ENCODE results near the gene RNU6-9.
"Not testable (repeated sequence)": the region's sequence is repeated elsewhere in the genome, so short reads cannot be mapped to it uniquely, and the experiment has no call there.

Gene RNU6-9

DNA sequence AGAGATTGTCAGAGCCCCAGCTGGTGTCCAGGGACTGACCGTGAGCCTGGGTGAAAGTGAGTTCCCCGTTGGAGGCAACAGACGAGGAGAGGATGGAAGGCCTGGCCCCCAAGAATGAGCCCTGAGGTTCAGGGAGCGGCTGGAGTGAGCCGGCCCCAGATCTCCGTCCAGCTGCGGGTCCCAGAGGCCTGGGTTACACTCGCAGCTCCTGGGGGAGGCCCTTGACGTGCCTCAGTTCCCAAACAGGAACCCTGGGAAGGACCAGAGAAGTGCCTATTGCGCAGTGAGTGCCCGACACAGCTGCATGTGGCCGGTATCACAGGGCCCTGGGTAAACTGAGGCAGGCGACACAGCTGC lies 42.3 kb upstream of the RNU6-9 start:
- no peak for DNase-seq
- Histone ChIP-seq H3K27me3 (ENCODE audit: insufficient read depth, low read length, poor library complexity) (no peaks in the 10 kb centered on the region), H2AFZ (ENCODE audit: low read depth, low read length) (no peak overlapping the region), H3K9ac (ENCODE audit: low read depth, low read length) (no peak overlapping the region), H3K4me1 (ENCODE audit: insufficient read depth, low read length) (no peaks in the 10 kb centered on the region), H4K20me1 (ENCODE audit: insufficient read depth, low read length) (no peaks in the 10 kb centered on the region), H3K27ac (ENCODE audit: low read length) (no peak overlapping the region), H3K9me3 (ENCODE audit: insufficient read depth, low read length, severe bottlenecking) (no peaks in the 10 kb centered on the region), H3K79me2 (ENCODE audit: insufficient read depth, low read length) (no peaks in the 10 kb centered on the region), H3K4me2 (ENCODE audit: insufficient read depth, low read length) (no peak overlapping the region), H3K36me3 (ENCODE audit: insufficient read depth, low read length) (no peaks in the 10 kb centered on the region), H3K4me3 (ENCODE audit: low read depth in 1 of 2, low read length in 2 of 2) (no peak overlapping the region)
- TF ChIP-seq EZH2 (IDR thresholded peaks at IDR 0.05; ENCODE audit: borderline replicate concordance, low read depth, low read length, severe bottlenecking) (no peak), CTCF (IDR thresholded peaks at IDR 0.05; ENCODE audit: borderline replicate concordance, extremely low read depth, low read length, poor library complexity, severe bottlenecking) (no peak)
- ATAC-seq (ENCODE audit: insufficient read depth, low read depth) = no peak

DNA sequence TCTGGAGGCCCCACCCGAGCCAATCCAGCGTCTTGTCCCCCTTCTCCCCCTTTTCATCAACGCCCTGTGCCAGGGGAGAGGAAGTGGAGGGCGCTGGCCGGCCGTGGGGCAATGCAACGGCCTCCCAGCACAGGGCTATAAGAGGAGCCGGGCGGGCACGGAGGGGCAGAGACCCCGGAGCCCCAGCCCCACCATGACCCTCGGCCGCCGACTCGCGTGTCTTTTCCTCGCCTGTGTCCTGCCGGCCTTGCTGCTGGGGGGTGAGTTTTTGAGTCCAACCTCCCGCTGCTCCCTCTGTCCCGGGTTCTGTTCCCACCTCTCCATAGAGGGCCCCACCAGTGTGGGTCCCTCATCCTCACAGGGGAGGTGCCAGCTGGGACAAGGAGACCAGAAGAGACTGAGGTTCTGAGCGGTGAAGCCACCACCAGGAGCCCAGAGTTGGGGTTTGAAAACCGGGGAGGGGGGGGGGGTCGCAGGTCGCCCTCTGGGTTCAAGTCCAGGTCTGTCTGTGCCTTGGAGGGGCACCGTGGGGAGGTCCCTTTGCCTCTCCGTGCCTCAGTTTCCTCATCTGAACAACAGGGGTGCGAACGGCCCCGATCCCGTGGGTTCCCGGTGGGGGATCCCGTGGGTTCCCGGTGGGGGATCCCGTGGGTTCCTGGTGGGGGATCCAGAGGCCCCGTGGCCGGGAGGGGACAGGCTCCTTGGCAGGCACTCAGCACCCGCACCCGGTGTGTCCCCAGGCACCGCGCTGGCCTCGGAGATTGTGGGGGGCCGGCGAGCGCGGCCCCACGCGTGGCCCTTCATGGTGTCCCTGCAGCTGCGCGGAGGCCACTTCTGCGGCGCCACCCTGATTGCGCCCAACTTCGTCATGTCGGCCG lies 40.9 kb upstream of the RNU6-9 start, which contains the start of gene ELANE:
Gene ELANE, plus strand, starts transcription at position 168 of the 878 bp plus-strand sequence. Its CDS starts 26 bp downstream, at position 194.
- Histone ChIP-seq H2AFZ (ENCODE audit: low read depth, low read length) (no peak within 1 kb of the TSS), H4K20me1 (ENCODE audit: insufficient read depth, low read length) (no peaks in the 10 kb centered on the region), H3K27me3 (ENCODE audit: insufficient read depth, low read length, poor library complexity) (no peaks in the 10 kb centered on the region), H3K9me3 (ENCODE audit: insufficient read depth, low read length, severe bottlenecking) (no peaks in the 10 kb centered on the region), H3K9ac (ENCODE audit: low read depth, low read length) (no peak within 1 kb of the TSS), H3K36me3 (ENCODE audit: insufficient read depth, low read length) (no peaks in the 10 kb centered on the region), H3K27ac (ENCODE audit: low read length) (no peak within 1 kb of the TSS), H3K4me2 (ENCODE audit: insufficient read depth, low read length) (no peak within 1 kb of the TSS), H3K4me3 (ENCODE audit: low read depth in 1 of 2, low read length in 2 of 2) (no peak within 1 kb of the TSS), H3K4me1 (ENCODE audit: insufficient read depth, low read length) (no peaks in the 10 kb centered on the region), H3K79me2 (ENCODE audit: insufficient read depth, low read length) (no peaks in the 10 kb centered on the region)
- TF ChIP-seq CTCF (IDR thresholded peaks at IDR 0.05; ENCODE audit: borderline replicate concordance, extremely low read depth, low read length, poor library complexity, severe bottlenecking) (no peak), EZH2 (IDR thresholded peaks at IDR 0.05; ENCODE audit: borderline replicate concordance, low read depth, low read length, severe bottlenecking) (no peak)
- ATAC-seq (ENCODE audit: insufficient read depth, low read depth) (no peak), DNase-seq (no peak)

- ATAC-seq (ENCODE audit: insufficient read depth, low read depth) = no peak
- no peak for DNase-seq
- Histone ChIP-seq H3K4me1 (ENCODE audit: insufficient read depth, low read length) (no peaks in the 10 kb centered on the region), H3K4me2 (ENCODE audit: insufficient read depth, low read length) (no peak overlapping the region), H3K4me3 (ENCODE audit: low read depth in 1 of 2, low read length in 2 of 2) (no peak overlapping the region), H3K9ac (ENCODE audit: low read depth, low read length) (no peak overlapping the region), H3K27me3 (ENCODE audit: insufficient read depth, low read length, poor library complexity) (no peaks in the 10 kb centered on the region), H4K20me1 (ENCODE audit: insufficient read depth, low read length) (no peaks in the 10 kb centered on the region), H3K27ac (ENCODE audit: low read length) (no peak overlapping the region), H3K79me2 (ENCODE audit: insufficient read depth, low read length) (no peaks in the 10 kb centered on the region), H2AFZ (ENCODE audit: low read depth, low read length) (no peak overlapping the region), H3K9me3 (ENCODE audit: insufficient read depth, low read length, severe bottlenecking) (no peaks in the 10 kb centered on the region), H3K36me3 (ENCODE audit: insufficient read depth, low read length) (no peaks in the 10 kb centered on the region)
- TF ChIP-seq CTCF (IDR thresholded peaks at IDR 0.05; ENCODE audit: borderline replicate concordance, extremely low read depth, low read length, poor library complexity, severe bottlenecking) (no peak), EZH2 (IDR thresholded peaks at IDR 0.05; ENCODE audit: borderline replicate concordance, low read depth, low read length, severe bottlenecking) (no peak)
Observed at GRCh38 chr19:853014-853585, 40.2 kb upstream of the RNU6-9 start.

DNA sequence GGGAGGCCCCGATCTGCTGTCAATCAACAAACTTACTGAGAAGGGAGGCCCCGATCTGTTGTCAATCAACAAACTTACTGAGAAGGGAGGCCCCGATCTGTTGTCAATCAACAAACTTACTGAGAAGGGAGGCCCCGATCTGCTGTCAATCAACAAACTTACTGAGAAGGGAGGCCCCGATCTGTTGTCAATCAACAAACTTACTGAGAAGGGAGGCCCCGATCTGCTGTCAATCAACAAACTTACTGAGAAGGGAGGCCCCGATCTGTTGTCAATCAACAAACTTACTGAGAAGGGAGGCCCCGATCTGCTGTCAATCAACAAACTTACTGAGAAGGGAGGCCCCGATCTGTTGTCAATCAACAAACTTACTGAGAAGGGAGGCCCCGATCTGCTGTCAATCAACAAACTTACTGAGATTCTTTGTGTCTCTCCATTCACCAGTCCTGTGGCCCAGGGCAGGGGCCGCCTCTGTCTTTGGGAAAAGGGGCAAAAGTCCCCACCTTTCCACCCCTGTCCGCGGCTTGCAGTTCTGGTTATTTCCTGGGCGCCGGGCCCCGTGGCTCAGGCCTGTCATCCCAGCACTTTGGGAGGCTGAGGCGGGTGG lies 39.6 kb upstream of the RNU6-9 start:
- ATAC-seq (ENCODE audit: insufficient read depth, low read depth); H4K20me1 ChIP-seq (ENCODE audit: insufficient read depth, low read length); H3K27ac ChIP-seq (ENCODE audit: low read length); H3K9me3 ChIP-seq (ENCODE audit: insufficient read depth, low read length, severe bottlenecking); H3K9ac ChIP-seq (ENCODE audit: low read depth, low read length); H3K4me1 ChIP-seq (ENCODE audit: insufficient read depth, low read length); H3K27me3 ChIP-seq (ENCODE audit: insufficient read depth, low read length, poor library complexity); H3K36me3 ChIP-seq (ENCODE audit: insufficient read depth, low read length); H2AFZ ChIP-seq (ENCODE audit: low read depth, low read length); H3K4me3 ChIP-seq (ENCODE audit: low read depth in 1 of 2, low read length in 2 of 2); DNase-seq; H3K4me2 ChIP-seq (ENCODE audit: insufficient read depth, low read length); H3K79me2 ChIP-seq (ENCODE audit: insufficient read depth, low read length): not testable (repeated sequence)

Measured in DND-41 (cell line).